ENCODE data around the gene OR6B2.

DNA sequence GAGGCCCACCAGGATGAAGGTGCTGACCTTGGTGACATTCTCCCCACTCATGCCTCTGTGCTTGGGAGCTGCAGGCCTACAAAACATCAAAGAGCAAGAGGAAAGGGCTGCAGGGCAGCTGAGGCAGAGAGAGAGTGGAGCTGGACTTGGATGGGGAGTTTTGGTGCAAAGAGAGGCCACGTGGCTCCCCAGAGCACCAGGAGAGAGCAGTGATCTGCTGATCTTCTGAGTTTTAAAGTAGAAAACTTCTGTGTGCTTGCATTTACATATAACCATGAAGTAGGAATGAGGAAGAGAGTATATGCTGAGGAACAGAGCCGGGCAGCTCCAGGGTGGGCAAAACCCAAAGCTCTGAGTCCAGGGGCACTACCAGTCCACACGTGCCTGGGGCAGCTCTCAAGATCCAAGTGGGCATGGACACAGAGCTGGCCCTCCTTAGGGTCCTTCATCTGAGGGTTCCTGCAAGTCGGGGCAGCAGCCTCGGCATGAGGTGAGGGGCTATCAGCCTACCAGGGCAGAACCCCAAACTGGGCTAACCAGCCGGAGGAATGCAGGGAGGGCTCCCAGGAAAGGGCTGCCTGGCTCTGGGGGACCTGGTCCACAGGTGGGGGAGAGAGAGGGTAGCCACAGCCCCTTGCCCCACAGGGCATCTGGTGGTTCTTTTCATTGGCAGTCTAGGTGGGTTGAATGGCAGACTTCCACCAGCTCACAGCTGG, at the start of gene OR6B2:
- TF ChIP-seq RCOR1 (IDR thresholded peaks at IDR 0.05; ENCODE audit: insufficient replicate concordance, low read length) (no peak), CTCF (conservative IDR thresholded peaks at IDR 0.05; ENCODE audit: low read depth, low read length) (no peak), POLR2A (IDR thresholded peaks at IDR 0.05; ENCODE audit: low read depth, low read length) (no peak), RFX5 (IDR thresholded peaks at IDR 0.05; ENCODE audit: low read depth, low read length) (no peak), FOS (IDR thresholded peaks at IDR 0.05; ENCODE audit: low read depth, low read length) (no peak), CEBPB (IDR thresholded peaks at IDR 0.05; ENCODE audit: low read depth, low read length) (no peak), SMC3 (IDR thresholded peaks at IDR 0.05; ENCODE audit: low read depth, low read length) (no peak), ELK1 (IDR thresholded peaks at IDR 0.05; ENCODE audit: borderline replicate concordance, low read depth, low read length) (no peak)
